ENCODE data around the gene BAZ2B. TPM values are rescaled to one million over a fixed set of nuclear protein-coding genes. Genes with fewer than 3 reads are reported as not detected.

The BAZ2B gene
- total RNA-seq, 1 experiment from 2014 or later = 19.9 TPM

- Histone ChIP-seq H3K36me3 (ENCODE audit: control insufficient read depth in 1 of 2, insufficient read depth in 2 of 2, low read length in 2 of 2) (no peaks in the 10 kb centered on the region), H3K4me3 (replicated peaks in 1 of 2; ENCODE audit: low read depth in 1 of 2, low read length in 2 of 2) (no peak overlapping the region), H2AFZ (ENCODE audit: low read depth, low read length, poor library complexity, severe bottlenecking) (no peak overlapping the region), H3K79me2 (ENCODE audit: insufficient read depth, low read length) (0 out of 2 replicates have a peak, but pooled peaks cover 5% of the 10 kb centered on the region), H3K4me1 (ENCODE audit: control insufficient read depth in 1 of 2, insufficient read depth in 2 of 2, low read length in 2 of 2) (peaks cover 3 to 14% of the 10 kb centered on the region in 2 experiments; a peak in 3 of 4 replicates), H4K20me1 (ENCODE audit: insufficient read depth) (no peaks in the 10 kb centered on the region), H3K27me3 (ENCODE audit: insufficient read depth, low read length) (no peaks in the 10 kb centered on the region), H3K4me2 (ENCODE audit: low read length) (no peak overlapping the region), H3K9me2 (ENCODE audit: insufficient read depth) (no peaks in the 10 kb centered on the region), H3K9me3 (ENCODE audit: control insufficient read depth in 1 of 2, insufficient read depth in 1 of 2, low read depth in 1 of 2, low read length in 2 of 2) (no peaks in the 10 kb centered on the region), H3K9ac (ENCODE audit: low read length) (no peak overlapping the region), H3K27ac (ENCODE audit: low read depth, low read length) (no peak overlapping the region)
- TF ChIP-seq TCF7L2 (IDR thresholded peaks at IDR 0.05; ENCODE audit: borderline replicate concordance, extremely low read depth, insufficient read depth, insufficient read length) = no peak
- TF ChIP-seq EZH2 (IDR thresholded peaks at IDR 0.05) = no peak
- no peak for TF ChIP-seq ZNF274 (IDR thresholded peaks at IDR 0.05; ENCODE audit: low read depth, low read length)
- TF ChIP-seq FOSL1 (IDR thresholded peaks at IDR 0.05; ENCODE audit: low read depth) = no peak
- TF ChIP-seq SIN3A (IDR thresholded peaks at IDR 0.05; ENCODE audit: low read depth) = no peak
- no peak for TF ChIP-seq ATF3 (IDR thresholded peaks at IDR 0.05)
- TF ChIP-seq ELF1 (IDR thresholded peaks at IDR 0.05; ENCODE audit: borderline replicate concordance, low read depth) = no peak
- TF ChIP-seq CBX3 (IDR thresholded peaks at IDR 0.05; ENCODE audit: low read depth) = no peak
- TF ChIP-seq ZBTB33 (IDR thresholded peaks at IDR 0.05; ENCODE audit: extremely low read depth, insufficient replicate concordance, low read length) = no peak
- no peak for TF ChIP-seq ZFX (IDR thresholded peaks at IDR 0.05)
- no peak for TF ChIP-seq POLR2AphosphoS5 (IDR thresholded peaks at IDR 0.05; ENCODE audit: low read depth, low read length)
- TF ChIP-seq, protein P1, sequence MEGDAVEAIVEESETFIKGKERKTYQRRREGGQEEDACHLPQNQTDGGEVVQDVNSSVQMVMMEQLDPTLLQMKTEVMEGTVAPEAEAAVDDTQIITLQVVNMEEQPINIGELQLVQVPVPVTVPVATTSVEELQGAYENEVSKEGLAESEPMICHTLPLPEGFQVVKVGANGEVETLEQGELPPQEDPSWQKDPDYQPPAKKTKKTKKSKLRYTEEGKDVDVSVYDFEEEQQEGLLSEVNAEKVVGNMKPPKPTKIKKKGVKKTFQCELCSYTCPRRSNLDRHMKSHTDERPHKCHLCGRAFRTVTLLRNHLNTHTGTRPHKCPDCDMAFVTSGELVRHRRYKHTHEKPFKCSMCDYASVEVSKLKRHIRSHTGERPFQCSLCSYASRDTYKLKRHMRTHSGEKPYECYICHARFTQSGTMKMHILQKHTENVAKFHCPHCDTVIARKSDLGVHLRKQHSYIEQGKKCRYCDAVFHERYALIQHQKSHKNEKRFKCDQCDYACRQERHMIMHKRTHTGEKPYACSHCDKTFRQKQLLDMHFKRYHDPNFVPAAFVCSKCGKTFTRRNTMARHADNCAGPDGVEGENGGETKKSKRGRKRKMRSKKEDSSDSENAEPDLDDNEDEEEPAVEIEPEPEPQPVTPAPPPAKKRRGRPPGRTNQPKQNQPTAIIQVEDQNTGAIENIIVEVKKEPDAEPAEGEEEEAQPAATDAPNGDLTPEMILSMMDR (IDR thresholded peaks at IDR 0.05 in 2 of 3, conservative IDR thresholded peaks at IDR 0.05 in 1 of 3; ENCODE audit: borderline replicate concordance in 1 of 3, insufficient read depth in 1 of 3, low read depth in 2 of 3, low read length in 2 of 3) = no peak
- no peak for TF ChIP-seq EZH2phosphoT487 (IDR thresholded peaks at IDR 0.05; ENCODE audit: borderline replicate concordance)
- no peak for TF ChIP-seq JUND (IDR thresholded peaks at IDR 0.05)
- no peak for TF ChIP-seq EGR1 (IDR thresholded peaks at IDR 0.05; ENCODE audit: low read depth)
- TF ChIP-seq REST (IDR thresholded peaks at IDR 0.05; ENCODE audit: low read depth) = no peak
- TF ChIP-seq POLR2A (IDR thresholded peaks at IDR 0.05; ENCODE audit: borderline replicate concordance, extremely low read depth, insufficient read depth, insufficient read length) = no peak
- DNase-seq (ENCODE audit: low read depth, low spot score) = no peak
- intact Hi-C loops (cut with micrococcal nuclease) = no loop called here
- ChIA-PET RAD21 (ENCODE audit: low non-redundant PET in 1 of 2, low total read pairs in 2 of 2, uncharacterized antibody in 2 of 2, unreplicated experiment in 2 of 2) (no interaction called here), CTCF (no interaction called here), POLR2A (no interaction called here)
- no peak for ATAC-seq
- BruUV-seq (replicated peaks) = no TSS peak
Measured at GRCh38 chr2:159270744-159271379, 345.5 kb downstream of the BAZ2B start.
